GM08714 (cell line): ENCODE data around the gene PLBD2.
A peak's percentile ranks its signal among the peaks of the same experiment; 100 is the strongest.

Experiments used
- H3K4me3 ChIP-seq: fragments of 200-500 bp; sonication (Bioruptor generic); 2 replicates; pipeline ENCODE4 v1.5.1; 2014; ENCODE audit warnings: mild to moderate bottlenecking, low read length, inconsistent platforms
- ZNF274 ChIP-seq: IDR thresholded peaks from 2 replicates; pipeline ENCODE4 v1.6.1; 2012; ENCODE audit warnings: mild to moderate bottlenecking, low read depth, low read length

The PLBD2 gene

DNA sequence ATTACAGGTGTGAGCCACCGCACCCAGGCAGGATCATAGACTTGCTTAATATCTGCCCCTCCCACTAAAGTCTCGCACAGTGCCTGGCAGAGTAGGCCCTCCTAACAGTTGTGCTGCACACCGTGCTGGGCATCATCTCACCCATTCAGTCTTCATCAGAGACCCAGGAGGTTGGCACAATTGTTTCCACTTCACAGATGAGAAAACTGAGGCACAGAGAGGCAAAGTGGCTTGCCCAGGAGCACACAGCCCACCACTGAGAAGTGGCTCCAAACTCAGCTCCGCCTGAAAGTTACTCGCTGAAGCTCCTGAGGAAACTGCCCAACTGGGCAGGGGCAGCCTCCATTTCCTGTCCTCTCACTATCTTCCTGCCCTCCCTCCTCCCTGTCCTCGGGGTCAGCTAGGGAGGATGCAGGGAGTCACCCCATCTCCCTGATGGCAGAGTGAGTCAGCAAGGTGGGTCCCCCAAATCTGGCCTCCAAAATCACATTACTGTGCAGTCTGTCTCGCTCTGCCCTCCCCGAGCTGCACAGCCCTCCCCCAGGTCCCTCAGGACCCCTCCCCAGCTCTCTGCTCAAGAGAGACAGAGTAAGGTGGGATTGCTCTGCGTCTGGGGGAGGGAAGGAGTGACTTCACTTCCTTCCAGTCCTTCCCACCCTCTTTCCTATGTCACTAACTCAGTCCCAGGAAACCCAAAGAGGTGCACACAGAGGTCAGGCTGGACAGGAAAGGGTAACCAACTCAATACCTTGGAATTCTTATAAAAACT is 29.2 kb upstream of the PLBD2 start:
- no peak overlapping the region for H3K4me3 ChIP-seq
- TF ChIP-seq ZNF274 = no peak

GRCh38 chr12:113329791-113330417 is 28.5 kb upstream of the PLBD2 start:
- H3K4me3 ChIP-seq = no peak overlapping the region
- TF ChIP-seq ZNF274 = no peak

DNA sequence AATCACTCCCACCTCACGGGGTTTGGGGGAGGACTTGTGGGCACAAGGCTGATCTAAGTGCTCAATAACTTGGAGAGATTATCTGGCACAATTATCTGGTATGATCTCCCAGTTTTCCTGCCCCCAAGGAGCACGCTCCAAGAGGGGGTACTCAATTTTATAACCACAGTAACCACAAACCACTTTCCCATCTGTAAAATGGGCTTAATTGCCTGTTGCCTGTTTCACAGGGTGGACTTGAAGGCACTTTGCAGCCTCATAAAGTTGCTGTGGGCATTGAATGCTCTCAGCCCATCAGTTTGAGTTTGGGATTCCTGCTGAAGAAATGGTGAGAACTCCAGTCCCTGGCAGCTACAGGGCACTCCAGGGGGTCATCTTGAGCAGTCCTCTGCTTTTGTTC is 27.9 kb upstream of the PLBD2 start:
- H3K4me3 ChIP-seq = no peak overlapping the region
- TF ChIP-seq ZNF274 = no peak

- H3K4me3 ChIP-seq = no peak overlapping the region
Observed at GRCh38 chr12:113332688-113333417, 25.5 kb upstream of the PLBD2 start.

GRCh38 chr12:113333418-113333750 is 25.0 kb upstream of the PLBD2 start:
- no peak for TF ChIP-seq ZNF274
- no peak overlapping the region for H3K4me3 ChIP-seq

More at GRCh38 chr12:113332688-113333417, 25.5 kb upstream of the PLBD2 start:
- TF ChIP-seq ZNF274 = no peak

DNA sequence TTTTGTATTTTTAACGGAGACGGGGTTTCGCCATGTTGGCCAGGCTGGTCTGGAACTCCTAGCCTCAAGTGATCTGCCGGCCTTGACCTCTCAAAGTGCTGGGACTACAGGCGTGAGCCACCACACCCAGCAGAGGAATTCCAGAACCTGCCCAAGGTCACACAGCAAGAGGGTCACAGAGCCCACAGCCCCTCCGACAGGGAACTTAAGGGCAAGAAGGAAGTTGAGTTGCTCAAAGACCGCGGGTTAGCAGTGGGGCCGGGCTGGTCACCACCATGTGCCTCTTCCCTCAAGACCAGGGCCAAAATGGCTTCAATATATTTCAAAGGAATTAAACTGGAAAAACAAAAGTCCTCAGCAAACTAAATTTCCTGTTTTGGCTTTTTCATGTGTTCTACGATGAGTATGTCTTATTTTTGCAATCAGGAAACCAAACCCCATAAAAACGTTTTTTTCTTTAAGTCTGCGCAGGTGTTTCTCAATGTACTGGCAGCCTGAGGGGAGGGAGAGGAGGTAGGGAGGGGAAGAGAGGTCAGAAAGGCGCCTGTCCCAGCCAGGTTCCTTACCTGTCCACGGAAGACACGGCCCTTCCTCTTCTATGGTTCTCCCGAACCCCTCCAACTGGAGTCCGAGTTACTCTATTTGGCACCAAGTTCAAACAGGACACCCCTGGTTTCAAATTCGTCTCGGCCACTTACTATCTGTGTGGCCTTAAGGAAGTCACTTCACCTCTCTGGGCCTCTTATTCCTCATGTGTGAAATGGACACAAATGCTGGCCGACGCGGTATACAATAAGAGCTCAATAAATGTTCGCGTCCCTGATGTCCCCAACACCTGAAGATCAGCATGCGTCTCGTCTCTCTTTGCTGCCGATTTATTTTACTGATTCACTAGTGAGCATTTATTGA is 24.3 kb upstream of the PLBD2 start:
- TF ChIP-seq ZNF274 = no peak
- peak overlapping the region; percentile 88 for H3K4me3 ChIP-seq

GRCh38 chr12:113334786-113335539 is 23.4 kb upstream of the PLBD2 start, which contains the start of gene SLC8B1:
Gene SLC8B1 (minus strand): TSS chr12:113335109. CDS start chr12:113332878, 2,231 bp downstream.
- no peak for TF ChIP-seq ZNF274
- H3K4me3 ChIP-seq = peak within 1 kb of the TSS; percentile 88

DNA sequence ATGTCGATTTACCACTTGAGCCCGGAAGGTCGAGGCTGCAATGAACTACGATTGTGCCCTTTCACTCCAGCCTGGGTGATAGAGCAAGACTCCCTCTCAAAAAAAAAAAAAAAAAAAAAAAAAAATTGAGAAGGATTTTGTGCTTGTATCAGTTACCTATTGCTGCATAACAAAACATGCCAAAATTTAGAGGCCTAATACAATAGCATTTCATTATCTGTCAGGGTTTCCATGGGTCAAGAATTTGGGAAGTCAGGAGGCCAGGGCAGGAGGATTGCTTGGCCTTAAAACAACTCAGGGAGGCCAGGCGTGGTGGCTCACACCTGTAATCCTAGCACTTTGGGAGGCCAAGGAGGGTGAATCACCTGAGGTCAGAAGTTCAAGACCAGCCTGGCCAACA is 18.8 kb upstream of the PLBD2 start:
- TF ChIP-seq ZNF274 = no peak
- no peak overlapping the region for H3K4me3 ChIP-seq

DNA sequence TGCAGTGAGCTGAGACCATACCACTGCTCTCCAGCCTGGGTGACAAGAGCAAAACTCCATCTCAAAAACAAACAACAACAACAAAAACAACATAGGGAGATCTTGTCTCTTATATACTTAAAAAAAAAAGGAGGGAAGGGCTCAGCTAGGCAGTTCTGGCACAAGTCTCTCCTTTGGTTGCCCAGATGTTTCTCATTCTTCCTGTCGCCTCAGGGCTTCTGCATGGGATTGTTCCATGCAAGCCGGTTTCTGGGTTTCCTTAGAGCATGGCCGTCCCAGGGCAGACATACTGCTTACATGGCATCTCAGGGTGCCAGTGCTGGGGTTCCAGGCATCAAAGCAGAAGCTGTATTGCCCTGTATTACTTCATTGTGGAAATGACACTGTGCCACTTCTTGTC is 18.3 kb upstream of the PLBD2 start:
- H3K4me3 ChIP-seq = no peak overlapping the region
- TF ChIP-seq ZNF274 = no peak

- TF ChIP-seq ZNF274 = no peak
- no peak overlapping the region for H3K4me3 ChIP-seq
Observed at GRCh38 chr12:113341535-113341934, 16.9 kb upstream of the PLBD2 start.

GRCh38 chr12:113345318-113345717 is 13.1 kb upstream of the PLBD2 start:
- no peak for TF ChIP-seq ZNF274
- no peak overlapping the region for H3K4me3 ChIP-seq

DNA sequence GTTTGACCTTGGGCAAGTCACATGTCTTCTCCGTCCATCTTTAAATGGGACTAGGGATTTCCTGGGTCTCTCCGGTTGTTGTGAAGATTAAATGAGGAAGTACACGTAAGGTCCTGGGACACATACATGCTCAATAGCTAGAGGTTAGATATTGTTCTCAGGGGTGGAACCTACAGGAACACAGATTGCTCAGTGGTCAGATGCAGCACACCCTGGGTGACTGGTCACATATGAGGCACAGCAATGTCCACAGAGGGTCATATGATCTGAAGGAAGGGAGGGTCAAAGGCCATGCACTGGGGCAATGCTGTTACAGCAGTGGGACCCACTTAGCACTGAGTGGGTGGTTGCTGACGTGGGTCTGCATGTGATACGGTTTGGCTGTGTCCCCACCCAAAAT is 12.0 kb upstream of the PLBD2 start:
- H3K4me3 ChIP-seq = no peak overlapping the region
- TF ChIP-seq ZNF274 = no peak

- H3K4me3 ChIP-seq = no peak overlapping the region
- TF ChIP-seq ZNF274 = no peak
Observed at GRCh38 chr12:113347107-113347506, 11.3 kb upstream of the PLBD2 start.
